Measurements from ENCODE around the gene MRPS21.

DNA sequence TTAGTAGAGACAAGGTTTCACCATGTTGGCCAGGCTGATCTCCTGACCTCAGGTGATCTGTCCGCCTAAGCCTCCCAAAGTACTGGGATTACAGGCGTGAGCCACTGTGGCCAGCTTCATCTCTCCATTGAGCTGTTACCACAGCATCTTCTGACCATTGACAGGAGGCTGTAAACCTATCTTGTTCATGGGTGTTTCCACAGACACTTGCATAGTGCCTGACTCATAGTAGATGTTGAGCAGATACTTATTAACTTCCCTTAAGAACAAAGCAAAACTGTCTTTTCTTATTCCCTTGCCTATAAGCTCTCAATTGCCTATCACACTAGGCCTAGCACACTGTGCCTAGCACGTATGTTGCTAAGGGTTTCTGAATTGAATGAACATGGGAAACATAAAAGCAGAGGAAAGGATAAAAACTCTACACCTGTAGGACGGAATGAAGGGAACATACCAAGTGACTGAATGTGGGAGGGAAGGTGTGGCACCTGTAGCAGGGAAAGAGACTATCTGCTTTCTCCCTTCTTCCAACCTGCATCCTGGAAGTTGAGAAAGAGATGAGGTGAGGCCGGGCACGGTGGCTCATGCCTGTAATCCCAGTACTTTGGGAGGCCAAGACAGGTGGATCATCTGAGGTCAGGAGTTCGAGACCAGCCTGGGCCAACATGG is 22.2 kb upstream of the MRPS21 start:
- TF ChIP-seq, protein P1, sequence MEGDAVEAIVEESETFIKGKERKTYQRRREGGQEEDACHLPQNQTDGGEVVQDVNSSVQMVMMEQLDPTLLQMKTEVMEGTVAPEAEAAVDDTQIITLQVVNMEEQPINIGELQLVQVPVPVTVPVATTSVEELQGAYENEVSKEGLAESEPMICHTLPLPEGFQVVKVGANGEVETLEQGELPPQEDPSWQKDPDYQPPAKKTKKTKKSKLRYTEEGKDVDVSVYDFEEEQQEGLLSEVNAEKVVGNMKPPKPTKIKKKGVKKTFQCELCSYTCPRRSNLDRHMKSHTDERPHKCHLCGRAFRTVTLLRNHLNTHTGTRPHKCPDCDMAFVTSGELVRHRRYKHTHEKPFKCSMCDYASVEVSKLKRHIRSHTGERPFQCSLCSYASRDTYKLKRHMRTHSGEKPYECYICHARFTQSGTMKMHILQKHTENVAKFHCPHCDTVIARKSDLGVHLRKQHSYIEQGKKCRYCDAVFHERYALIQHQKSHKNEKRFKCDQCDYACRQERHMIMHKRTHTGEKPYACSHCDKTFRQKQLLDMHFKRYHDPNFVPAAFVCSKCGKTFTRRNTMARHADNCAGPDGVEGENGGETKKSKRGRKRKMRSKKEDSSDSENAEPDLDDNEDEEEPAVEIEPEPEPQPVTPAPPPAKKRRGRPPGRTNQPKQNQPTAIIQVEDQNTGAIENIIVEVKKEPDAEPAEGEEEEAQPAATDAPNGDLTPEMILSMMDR (IDR thresholded peaks at IDR 0.05), result no peak
- TF ChIP-seq POLR2A (IDR thresholded peaks at IDR 0.05), result no peak

Measured in breast epithelium (tissue), 3 donors.